Thoracic aorta (tissue), 2 donors: Measurements from ENCODE around the gene SUN5. TPM values are rescaled to one million over a fixed set of nuclear protein-coding genes. Genes with fewer than 3 reads are reported as not detected.
"Not testable (repeated sequence)": the region's sequence is repeated elsewhere in the genome, so short reads cannot be mapped to it uniquely, and the experiment has no call there.

Source experiments
- ATAC-seq: fragments of 150-250 bp; one replicate; pipeline ENCODE4 v1.8.0; 2017; ENCODE audit warnings: low read depth; ENCODE audit not compliant: insufficient number of reproducible peaks, low FRiP score
- DNase-seq: peaks from one replicate; pipeline ENCODE4 v3.0.0-alpha.2; 2020; ENCODE audit warnings: low spot score
- H3K27ac ChIP-seq, 2 donors: fragments of 200-600 bp; sonication (generic); 1 replicate in 1 of 2; 2 replicates in 1 of 2; pipeline ENCODE4 v1.5.1; 2016; ENCODE audit warnings: mild to moderate bottlenecking in 2 of 2, moderate library complexity in 2 of 2
- H3K27me3 ChIP-seq: fragments of 200-600 bp; sonication (generic); replicated peaks from 2 replicates; pipeline ENCODE4 v1.6.0; 2016; ENCODE audit warnings: mild to moderate bottlenecking; ENCODE audit not compliant: insufficient read depth
- H3K36me3 ChIP-seq: fragments of 200-600 bp; sonication (generic); one replicate; pipeline ENCODE4 v1.5.1; 2016
- H3K4me1 ChIP-seq, 2 donors: fragments of 200-600 bp; sonication (generic); 1 replicate in 1 of 2; 2 replicates in 1 of 2; pipeline versions ENCODE4 v1.5.1 to v1.6.0; 2016; ENCODE audit warnings: low read depth in 2 of 2, mild to moderate bottlenecking in 1 of 2; ENCODE audit not compliant: control insufficient read depth in 1 of 2
- H3K4me3 ChIP-seq: fragments of 200-600 bp; sonication (generic); 2 replicates; pipeline ENCODE4 v1.5.1; 2016; ENCODE audit warnings: mild to moderate bottlenecking
- H3K9me3 ChIP-seq: fragments of 200-600 bp; sonication (generic); 2 replicates; pipeline ENCODE4 v1.5.1; 2016
- CTCF ChIP-seq: fragments of 200-600 bp; sonication (generic); IDR thresholded peaks from one replicate; pipeline ENCODE4 v1.5.1; 2019; ENCODE audit warnings: antibody characterized with exemption
- total RNA-seq, 2 donors: library from RNA; depleted of rRNA; stranded (reverse); fragments of >200 nt; gene quantifications; one replicate each; pipeline versions ENCODE4 v1.1.0 to v1.2.3, GENCODE V29; 2016

SUN5 gene
- total RNA-seq, 2 donors from 2014 or later, result not detected

GRCh38 chr20:32975698-32976674 is 28.2 kb downstream of the SUN5 start:
- no peaks in the 10 kb centered on the region for H3K36me3 ChIP-seq
- ATAC-seq (no peak), DNase-seq (no peak)
- no peak overlapping the region for H3K27ac ChIP-seq
- H3K9me3 ChIP-seq, result no peaks in the 10 kb centered on the region
- TF ChIP-seq CTCF, result no peak
- no peaks in the 10 kb centered on the region for H3K27me3 ChIP-seq
- no peaks in the 10 kb centered on the region for H3K4me1 ChIP-seq
- H3K4me3 ChIP-seq, result no peak overlapping the region

- not testable (repeated sequence) for H3K27ac ChIP-seq, H3K9me3 ChIP-seq, DNase-seq, H3K4me3 ChIP-seq, H3K27me3 ChIP-seq, ATAC-seq, H3K36me3 ChIP-seq, H3K4me1 ChIP-seq
Observed at GRCh38 chr20:32975121-32975520, 29.1 kb downstream of the SUN5 start.

GRCh38 chr20:32974204-32975064 is 29.8 kb downstream of the SUN5 start:
- not testable (repeated sequence) for DNase-seq, H3K36me3 ChIP-seq, H3K27ac ChIP-seq, H3K4me1 ChIP-seq, H3K27me3 ChIP-seq, H3K9me3 ChIP-seq, H3K4me3 ChIP-seq, ATAC-seq

- H3K27ac ChIP-seq, result no peak overlapping the region
- no peaks in the 10 kb centered on the region for H3K36me3 ChIP-seq
- DNase-seq (no peak), ATAC-seq (no peak)
- TF ChIP-seq CTCF, result no peak
- H3K4me1 ChIP-seq, result no peaks in the 10 kb centered on the region
- no peaks in the 10 kb centered on the region for H3K9me3 ChIP-seq
- no peaks in the 10 kb centered on the region for H3K27me3 ChIP-seq
- no peak overlapping the region for H3K4me3 ChIP-seq
Observed at GRCh38 chr20:32973077-32973717, 31.0 kb downstream of the SUN5 start.

GRCh38 chr20:32972181-32973076 is 31.8 kb downstream of the SUN5 start:
- Histone ChIP-seq H3K27me3 (no peaks in the 10 kb centered on the region), H3K4me1 (no peaks in the 10 kb centered on the region), H3K4me3 (no peak overlapping the region), H3K36me3 (no peaks in the 10 kb centered on the region), H3K9me3 (no peaks in the 10 kb centered on the region), H3K27ac (no peak overlapping the region)
- DNase-seq, result no peak
- ATAC-seq, result no peak
- TF ChIP-seq CTCF, result no peak
